Body of pancreas (tissue), 4 donors: Measurements from ENCODE around the gene SGMS2.

Experiments
- CTCF ChIP-seq, 7 experiments: fragments of 450-650 bp in 4 of 7; fragments of 200-600 bp in 3 of 7; sonication (generic) in 3 of 7; IDR thresholded peaks; one replicate each; pipeline ENCODE4 v1.5.1; 2016 to 2019; ENCODE audit warnings: antibody characterized with exemption in 7 of 7
- POLR2A ChIP-seq, 3 donors: fragments of 450-650 bp; IDR thresholded peaks; one replicate each; pipeline ENCODE4 v1.6.1; 2016; ENCODE audit warnings: antibody characterized with exemption in 3 of 3, mild to moderate bottlenecking in 2 of 3

- TF ChIP-seq CTCF (IDR thresholded peaks at IDR 0.05) (no peak), POLR2A (IDR thresholded peaks at IDR 0.05) (no peak)
Observed at GRCh38 chr4:107922486-107923473, 98.0 kb downstream of the SGMS2 start.
